Trophoblast cell (in vitro differentiated cells and primary cell): ENCODE data around the gene EXOSC7.
A peak's percentile ranks its signal among the peaks of the same experiment; 100 is the strongest.
"Not testable (repeated sequence)": the region's sequence is repeated elsewhere in the genome, so short reads cannot be mapped to it uniquely, and the experiment has no call there.

Experiments used
- DNase-seq, 2 donors: peaks; one replicate each; pipeline ENCODE4 v3.0.0-alpha.2; 2016
- H2AFZ ChIP-seq: 2 replicates; pipeline ENCODE4 v1.6.1; 2013; ENCODE audit warnings: low read length, moderate library complexity, mild to moderate bottlenecking; ENCODE audit not compliant: insufficient read depth, poor library complexity
- H2AK5ac ChIP-seq: 2 replicates; pipeline ENCODE4 v1.6.1; 2013; ENCODE audit warnings: mild to moderate bottlenecking, low read length
- H2BK120ac ChIP-seq: 2 replicates; pipeline ENCODE4 v1.6.1; 2013; ENCODE audit warnings: low read length, mild to moderate bottlenecking, moderate library complexity; ENCODE audit not compliant: insufficient read depth, poor library complexity
- H2BK12ac ChIP-seq: 2 replicates; pipeline ENCODE4 v1.6.1; 2013; ENCODE audit warnings: mild to moderate bottlenecking, low read length, moderate library complexity
- H2BK5ac ChIP-seq: 2 replicates; pipeline ENCODE4 v1.6.1; 2013; ENCODE audit warnings: low read length, low read depth, moderate library complexity, mild to moderate bottlenecking; ENCODE audit not compliant: poor library complexity
- H3K14ac ChIP-seq: 2 replicates; pipeline ENCODE4 v1.6.1; 2013; ENCODE audit warnings: mild to moderate bottlenecking, low read length
- H3K18ac ChIP-seq: 2 replicates; pipeline ENCODE4 v1.6.1; 2013; ENCODE audit warnings: mild to moderate bottlenecking, low read length
- H3K23ac ChIP-seq: 2 replicates; pipeline ENCODE4 v1.6.1; 2013; ENCODE audit warnings: low read length
- H3K27ac ChIP-seq: 2 replicates; pipeline ENCODE4 v1.5.1; 2013; ENCODE audit warnings: low read depth, mild to moderate bottlenecking, inconsistent platforms, low read length, moderate library complexity
- H3K27me3 ChIP-seq: 2 replicates; pipeline ENCODE4 v1.6.1; 2013; ENCODE audit warnings: inconsistent platforms, mild to moderate bottlenecking, low read length, moderate library complexity; ENCODE audit not compliant: insufficient read depth
- H3K36me3 ChIP-seq, 2 experiments: 1 replicate in 1 of 2; 2 replicates in 1 of 2; pipeline ENCODE4 v1.6.1; 2013; ENCODE audit warnings: low read length in 2 of 2, mild to moderate bottlenecking in 2 of 2, moderate library complexity in 1 of 2; ENCODE audit not compliant: insufficient read depth in 2 of 2, control insufficient read depth in 1 of 2
- H3K4ac ChIP-seq: 2 replicates; pipeline ENCODE4 v1.6.1; 2013; ENCODE audit warnings: low read depth, mild to moderate bottlenecking, low read length, moderate library complexity
- H3K4me1 ChIP-seq, 2 experiments: 1 replicate in 1 of 2; 2 replicates in 1 of 2; pipeline ENCODE4 v1.6.1; 2013; ENCODE audit warnings: low read length in 2 of 2, mild to moderate bottlenecking in 2 of 2, moderate library complexity in 1 of 2; ENCODE audit not compliant: insufficient read depth in 2 of 2, control insufficient read depth in 1 of 2
- H3K4me2 ChIP-seq: 2 replicates; pipeline ENCODE4 v1.6.1; 2013; ENCODE audit warnings: inconsistent platforms, mild to moderate bottlenecking, low read length, moderate library complexity
- H3K4me3 ChIP-seq: 2 replicates; pipeline ENCODE4 v1.5.1; 2013; ENCODE audit warnings: mild to moderate bottlenecking, low read depth, low read length, inconsistent platforms
- H3K79me1 ChIP-seq: one replicate; pipeline ENCODE4 v1.6.1; 2013; ENCODE audit warnings: low read length
- H3K79me2 ChIP-seq: 2 replicates; pipeline ENCODE4 v1.6.1; 2013; ENCODE audit warnings: low read length, mild to moderate bottlenecking; ENCODE audit not compliant: control insufficient read depth, insufficient read depth, poor library complexity
- H3K9ac ChIP-seq: 2 replicates; pipeline ENCODE4 v1.6.1; 2013; ENCODE audit warnings: mild to moderate bottlenecking, low read length
- H3K9me3 ChIP-seq: 2 replicates; pipeline ENCODE4 v1.6.1; 2013; ENCODE audit warnings: low read depth, mild to moderate bottlenecking, control low read depth, inconsistent platforms, low read length; ENCODE audit not compliant: insufficient read depth
- H4K12ac ChIP-seq: 2 replicates; pipeline ENCODE4 v1.6.1; 2013; ENCODE audit warnings: low read depth, mild to moderate bottlenecking, low read length, moderate library complexity
- H4K8ac ChIP-seq: 2 replicates; pipeline ENCODE4 v1.6.1; 2013; ENCODE audit warnings: low read depth, mild to moderate bottlenecking, low read length, moderate library complexity
- H4K91ac ChIP-seq: one replicate; pipeline ENCODE4 v1.6.1; 2013; ENCODE audit warnings: low read depth, mild to moderate bottlenecking, low read length, moderate library complexity
- WGBS: extraction: QIAGEN DNeasy Blood & Tissue Kit; methylation state at CpG from one replicate; pipeline ENCODE4 v1.1.7; 2013; ENCODE audit warnings: missing lambda C conversion rate; ENCODE audit not compliant: insufficient read length, insufficient coverage; ENCODE audit errors: extremely low coverage; 5-methylcytosine and 5-hydroxymethylcytosine counted together

The EXOSC7 gene

DNA sequence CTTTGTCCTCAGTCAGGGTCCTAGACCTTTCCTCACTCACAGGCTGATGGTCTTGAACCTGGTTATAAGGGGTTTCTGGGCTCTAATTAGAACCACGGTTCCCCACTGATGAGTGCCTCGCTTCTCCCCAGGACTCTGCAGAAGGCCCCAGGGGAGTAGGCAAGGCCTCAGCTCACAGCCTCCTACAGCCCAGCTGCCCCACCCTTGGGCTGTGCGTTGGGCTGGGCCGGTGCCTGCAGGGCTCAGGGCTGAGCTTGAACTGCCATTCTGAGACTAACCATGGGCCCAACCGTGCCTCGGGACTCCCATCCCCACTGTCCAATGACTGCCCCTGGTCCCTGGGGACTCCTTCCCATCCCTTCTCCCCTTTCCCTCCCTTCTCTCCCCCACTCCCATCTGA, 75.6 kb downstream of the EXOSC7 start:
- no CpG with 5 or more reads among the region's 6 CpGs for WGBS
- Histone ChIP-seq H3K9me3 (no peaks in the 10 kb centered on the region), H3K4me3 (no peak overlapping the region)

DNA sequence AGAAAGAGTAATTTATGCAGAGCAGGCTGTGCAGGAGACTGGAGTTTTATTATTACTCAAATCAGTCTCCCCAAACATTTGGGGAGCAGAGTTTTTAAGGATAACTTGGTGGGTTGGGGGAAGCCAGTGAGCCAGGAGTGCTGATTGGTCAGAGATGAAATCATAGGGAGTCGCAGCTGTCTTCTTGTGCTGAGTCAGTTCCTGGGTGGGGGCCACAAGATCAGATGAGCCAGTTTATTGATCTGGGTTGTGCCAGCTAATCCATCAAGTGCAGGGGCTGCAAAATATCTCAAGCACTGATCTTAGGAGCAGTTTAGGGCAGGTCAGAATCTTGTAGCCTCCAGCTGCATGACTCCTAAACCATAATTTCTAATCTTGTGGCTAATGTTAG, 77.8 kb downstream of the EXOSC7 start:
- H4K91ac ChIP-seq, H2BK120ac ChIP-seq, H2BK12ac ChIP-seq, H3K4me1 ChIP-seq, H2BK5ac ChIP-seq, H3K9me3 ChIP-seq, H3K4me2 ChIP-seq, H3K79me1 ChIP-seq, H3K23ac ChIP-seq, H3K9ac ChIP-seq, H3K27ac ChIP-seq, H3K27me3 ChIP-seq, H3K14ac ChIP-seq, DNase-seq, H4K12ac ChIP-seq, H3K4ac ChIP-seq, H2AK5ac ChIP-seq, H4K8ac ChIP-seq, H2AFZ ChIP-seq, H3K18ac ChIP-seq, H3K4me3 ChIP-seq, H3K36me3 ChIP-seq, H3K79me2 ChIP-seq: not testable (repeated sequence)
- no CpG with 5 or more reads among the region's 1 CpG for WGBS

More for the DNA sequence above, 75.6 kb downstream of the EXOSC7 start:
- H3K4me2 ChIP-seq, result no peak overlapping the region
- no peak overlapping the region for H3K18ac ChIP-seq
- no peak overlapping the region for H2BK12ac ChIP-seq
- no peak for DNase-seq
- H4K12ac ChIP-seq, result no peak overlapping the region
- no peaks in the 10 kb centered on the region for H3K27me3 ChIP-seq
- no peaks in the 10 kb centered on the region for H3K4me1 ChIP-seq
- H2AK5ac ChIP-seq, result no peak overlapping the region
- no peak overlapping the region for H3K14ac ChIP-seq
- H3K23ac ChIP-seq, result no peak overlapping the region
- no peak overlapping the region for H3K27ac ChIP-seq
- no peak overlapping the region for H2BK120ac ChIP-seq
- H3K79me2 ChIP-seq, result no peaks in the 10 kb centered on the region
- H3K9ac ChIP-seq, result no peak overlapping the region
- no peak overlapping the region for H3K4ac ChIP-seq
- no peaks in the 10 kb centered on the region for H3K79me1 ChIP-seq
- H4K8ac ChIP-seq, result no peak overlapping the region
- H4K91ac ChIP-seq, result no peak overlapping the region
- no peak overlapping the region for H2AFZ ChIP-seq
- H2BK5ac ChIP-seq, result no peak overlapping the region
- H3K36me3 ChIP-seq, result no peaks in the 10 kb centered on the region

DNA sequence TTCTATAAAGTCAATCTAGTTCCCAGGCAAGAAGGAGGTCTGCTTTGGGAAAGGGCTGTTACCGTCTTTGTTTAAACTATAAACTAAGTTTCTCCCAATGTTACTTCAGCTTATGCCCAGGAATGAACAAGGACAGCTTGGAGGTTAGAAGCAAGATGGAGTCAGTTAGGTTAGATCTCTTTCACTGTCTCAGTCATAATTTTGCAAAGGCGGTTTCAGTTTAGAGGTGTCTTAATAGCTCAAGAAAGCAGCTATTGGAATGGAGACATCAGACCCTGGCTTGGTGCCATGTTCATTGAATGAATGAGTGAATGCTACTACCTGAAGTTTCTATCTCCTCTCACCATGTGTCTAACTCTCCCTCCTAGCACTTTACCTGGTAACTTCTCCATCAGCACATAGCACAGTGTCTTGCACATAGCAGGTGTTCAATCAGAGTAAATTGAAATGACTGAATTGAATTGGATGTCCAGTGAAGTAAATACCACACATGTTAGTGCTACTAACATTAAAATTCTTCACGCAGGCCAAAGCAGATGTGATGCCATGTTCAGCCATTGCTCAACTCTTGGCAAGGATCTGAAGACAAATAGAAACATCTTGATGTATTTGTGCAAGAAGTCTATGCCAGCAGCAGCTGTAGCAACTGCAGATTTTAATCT, 78.3 kb downstream of the EXOSC7 start:
- H3K27ac ChIP-seq, result no peak overlapping the region
- H2BK12ac ChIP-seq, result no peak overlapping the region
- no peak overlapping the region for H3K23ac ChIP-seq
- no peaks in the 10 kb centered on the region for H3K79me1 ChIP-seq
- H3K36me3 ChIP-seq, result no peaks in the 10 kb centered on the region
- WGBS, result no CpG with 5 or more reads among the region's 3 CpGs
- H3K4me1 ChIP-seq, result no peaks in the 10 kb centered on the region
- H2AFZ ChIP-seq, result no peak overlapping the region
- no peak overlapping the region for H3K14ac ChIP-seq
- H3K79me2 ChIP-seq, result no peaks in the 10 kb centered on the region
- peak in 1 of 2 donors; percentile 28 for DNase-seq
- H3K27me3 ChIP-seq, result no peaks in the 10 kb centered on the region
- H2BK5ac ChIP-seq, result no peak overlapping the region
- no peak overlapping the region for H3K9ac ChIP-seq
- no peak overlapping the region for H3K4me3 ChIP-seq
- H4K12ac ChIP-seq, result no peak overlapping the region
- no peak overlapping the region for H2AK5ac ChIP-seq
- H3K4ac ChIP-seq, result no peak overlapping the region
- no peak overlapping the region for H4K8ac ChIP-seq
- H3K18ac ChIP-seq, result no peak overlapping the region
- no peaks in the 10 kb centered on the region for H3K9me3 ChIP-seq
- no peak overlapping the region for H4K91ac ChIP-seq
- no peak overlapping the region for H3K4me2 ChIP-seq
- no peak overlapping the region for H2BK120ac ChIP-seq

GRCh38 chr3:45055032-45055410, 79.0 kb downstream of the EXOSC7 start:
- Histone ChIP-seq H3K14ac (no peak overlapping the region), H3K4ac (no peak overlapping the region), H3K23ac (no peak overlapping the region), H3K79me1 (no peaks in the 10 kb centered on the region), H3K18ac (no peak overlapping the region), H3K9me3 (no peaks in the 10 kb centered on the region), H2AK5ac (no peak overlapping the region), H3K79me2 (no peaks in the 10 kb centered on the region), H4K8ac (no peak overlapping the region), H3K27me3 (no peaks in the 10 kb centered on the region), H3K4me3 (no peak overlapping the region), H3K4me2 (no peak overlapping the region), H2AFZ (no peak overlapping the region), H4K12ac (no peak overlapping the region), H3K9ac (no peak overlapping the region), H3K27ac (no peak overlapping the region), H4K91ac (no peak overlapping the region), H2BK12ac (no peak overlapping the region), H3K4me1 (no peaks in the 10 kb centered on the region), H3K36me3 (no peaks in the 10 kb centered on the region), H2BK5ac (no peak overlapping the region), H2BK120ac (no peak overlapping the region)
- WGBS, result no CpG with 5 or more reads among the region's 2 CpGs
- DNase-seq, result peak in 1 of 2 donors; percentile 67
